Measurements from ENCODE around the gene BATF3. TPM values are rescaled to one million over a fixed set of nuclear protein-coding genes. Genes with fewer than 3 reads are reported as not detected.

Gene BATF3
- total and polyA plus RNA-seq, 2 donors (not counting 3 experiments of a cell fraction or from before 2014, with no cell fraction given) = 0.69 to 1.9 TPM

- Histone ChIP-seq H3K36me3 (ENCODE audit: control insufficient read depth in 2 of 2, extremely low read depth in 1 of 2, insufficient read depth in 2 of 2, low read length in 2 of 2) (no peaks in the 10 kb centered on the region), H3K27me3 (ENCODE audit: control insufficient read depth in 2 of 2, insufficient read depth in 2 of 2, low read length in 2 of 2) (peaks cover 0 to 2% of the 10 kb centered on the region in 2 experiments), H3K9me3 (replicated peaks; ENCODE audit: control insufficient read depth, insufficient read depth, low read length) (no peaks in the 10 kb centered on the region), H3K4me3 (replicated peaks in 1 of 3; ENCODE audit: insufficient read depth in 1 of 3, low read depth in 1 of 3, low read length in 3 of 3) (no peak overlapping the region), H3K79me2 (ENCODE audit: control insufficient read depth, insufficient read depth, low read length) (no peaks in the 10 kb centered on the region), H4K20me1 (replicated peaks; ENCODE audit: control insufficient read depth, extremely low read depth, insufficient read depth, low read length) (no peaks in the 10 kb centered on the region), H3K27ac (ENCODE audit: insufficient read depth, low read depth, low read length) (no peak overlapping the region), H3K9me1 (replicated peaks; ENCODE audit: control insufficient read depth, extremely low read depth, insufficient read depth, low read length) (no peaks in the 10 kb centered on the region), H2AFZ (ENCODE audit: low read depth, low read length) (no peak overlapping the region), H3K4me2 (ENCODE audit: insufficient read depth, low read length) (no peak overlapping the region), H3K9ac (replicated peaks; ENCODE audit: extremely low read depth, insufficient read depth, low read length) (no peak overlapping the region), H3K4me1 (ENCODE audit: control insufficient read depth, extremely low read depth, insufficient read depth, low read length) (peaks cover 16% of the 10 kb centered on the region)
- dilution Hi-C loops (cut with MboI; ENCODE audit: extremely low pct_ligation_motif_present, low sequenced_read_pairs) = no loop called here
- TF ChIP-seq FOS (IDR thresholded peaks at IDR 0.05; ENCODE audit: borderline replicate concordance, insufficient read depth, low read length) (no peak), GATA2 (IDR thresholded peaks at IDR 0.05; ENCODE audit: insufficient read depth, insufficient read length, low read depth, low read length) (no peak), JUN (IDR thresholded peaks at IDR 0.05; ENCODE audit: borderline replicate concordance, insufficient read depth, insufficient read length, low read depth) (no peak), POLR2A (IDR thresholded peaks at IDR 0.05; ENCODE audit: low read depth, low read length) (no peak), POLR2AphosphoS5 (IDR thresholded peaks at IDR 0.05; ENCODE audit: insufficient read depth, low read depth, low read length) (no peak), MAX (IDR thresholded peaks at IDR 0.05; ENCODE audit: insufficient read depth, insufficient read length) (no peak), CTCF (IDR thresholded peaks at IDR 0.05; ENCODE audit: extremely low read depth in 1 of 2, insufficient read depth in 1 of 2, low read depth in 1 of 2, low read length in 2 of 2) (no peak), MYC (IDR thresholded peaks at IDR 0.05; ENCODE audit: low read depth, low read length) (no peak), EZH2 (IDR thresholded peaks at IDR 0.05; ENCODE audit: borderline replicate concordance, low read depth, low read length, severe bottlenecking) (no peak)
- intact Hi-C loops (cut with micrococcal nuclease) = loop anchor here (1.0 kb wide), 1 partner anchor 241 kb away; no protein-coding TSS in a partner anchor
- DNase-seq (ENCODE audit: low read depth, low spot score) = peak; percentile 24
- BruUV-seq (replicated peaks) = no TSS peak
- ChIA-PET POLR2A (no interaction called here), CTCF (interaction anchor here (1.0 to 1.2 kb wide), 3 partner anchors 17 to 109 kb away, joined by 3 to 5 read pairs (median 3); no protein-coding TSS in a partner anchor)
- FAIRE-seq = no peak
Observed at GRCh38 chr1:212718499-212718898, 18.9 kb upstream of the BATF3 start.

Data from endothelial cell of umbilical vein (primary cell).